Measurements from ENCODE around the gene TBC1D22A.

DNA sequence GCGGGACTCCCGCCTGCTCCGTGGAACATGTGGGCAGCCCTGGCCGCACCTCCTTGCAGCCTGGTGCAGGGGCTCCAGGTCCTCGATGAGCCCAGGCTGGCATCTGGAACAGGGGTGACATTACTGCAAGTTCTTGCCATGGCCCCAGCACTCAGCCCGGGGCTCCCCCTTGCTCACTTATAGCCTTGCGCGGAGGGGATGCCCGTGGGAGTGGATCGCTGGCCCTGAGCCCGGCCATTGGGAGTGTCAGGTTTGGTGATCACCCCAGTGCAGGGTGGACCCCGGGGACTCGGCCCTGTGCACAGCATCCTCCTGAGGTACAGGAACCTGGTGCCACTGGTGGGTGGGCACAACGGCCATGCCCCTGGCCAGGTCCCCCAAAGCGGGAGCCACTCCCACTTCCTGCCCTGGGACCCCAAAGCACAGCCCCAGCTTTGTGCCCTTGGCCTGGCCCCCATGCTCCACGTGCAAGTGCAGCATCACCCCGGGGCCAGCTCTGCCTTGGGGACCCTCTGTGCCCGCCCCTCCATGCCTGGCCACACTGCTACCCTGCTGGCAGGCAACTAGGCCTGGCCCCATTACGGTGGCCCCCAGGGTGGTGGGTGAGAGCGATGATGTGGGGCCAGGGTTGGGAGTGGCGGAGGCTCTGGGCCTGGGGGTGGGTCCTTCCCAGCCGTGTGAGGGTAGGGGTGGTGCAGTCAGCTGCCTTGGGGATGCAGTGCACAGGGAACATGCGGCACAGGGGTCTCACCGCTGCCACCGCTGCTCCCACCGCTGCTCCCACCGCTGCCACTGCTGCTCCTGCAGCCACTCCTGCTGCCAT is 439.8 kb downstream of the TBC1D22A start:
- TF ChIP-seq POLR2A (IDR thresholded peaks at IDR 0.05) = no peak
- TF ChIP-seq, protein P1, sequence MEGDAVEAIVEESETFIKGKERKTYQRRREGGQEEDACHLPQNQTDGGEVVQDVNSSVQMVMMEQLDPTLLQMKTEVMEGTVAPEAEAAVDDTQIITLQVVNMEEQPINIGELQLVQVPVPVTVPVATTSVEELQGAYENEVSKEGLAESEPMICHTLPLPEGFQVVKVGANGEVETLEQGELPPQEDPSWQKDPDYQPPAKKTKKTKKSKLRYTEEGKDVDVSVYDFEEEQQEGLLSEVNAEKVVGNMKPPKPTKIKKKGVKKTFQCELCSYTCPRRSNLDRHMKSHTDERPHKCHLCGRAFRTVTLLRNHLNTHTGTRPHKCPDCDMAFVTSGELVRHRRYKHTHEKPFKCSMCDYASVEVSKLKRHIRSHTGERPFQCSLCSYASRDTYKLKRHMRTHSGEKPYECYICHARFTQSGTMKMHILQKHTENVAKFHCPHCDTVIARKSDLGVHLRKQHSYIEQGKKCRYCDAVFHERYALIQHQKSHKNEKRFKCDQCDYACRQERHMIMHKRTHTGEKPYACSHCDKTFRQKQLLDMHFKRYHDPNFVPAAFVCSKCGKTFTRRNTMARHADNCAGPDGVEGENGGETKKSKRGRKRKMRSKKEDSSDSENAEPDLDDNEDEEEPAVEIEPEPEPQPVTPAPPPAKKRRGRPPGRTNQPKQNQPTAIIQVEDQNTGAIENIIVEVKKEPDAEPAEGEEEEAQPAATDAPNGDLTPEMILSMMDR (IDR thresholded peaks at IDR 0.05) = no peak

Data from heart left ventricle (tissue), 13 donors.